Measurements from ENCODE around the gene ARAP3. TPM values are rescaled to one million over a fixed set of nuclear protein-coding genes. Genes with fewer than 3 reads are reported as not detected.

Gene ARAP3
- total and polyA plus RNA-seq, 9 of the 15 experiments (the other 6 are each of a cell fraction or from before 2014, with no cell fraction given) = 0.83 to 25.7 (median 6.4) TPM

DNA sequence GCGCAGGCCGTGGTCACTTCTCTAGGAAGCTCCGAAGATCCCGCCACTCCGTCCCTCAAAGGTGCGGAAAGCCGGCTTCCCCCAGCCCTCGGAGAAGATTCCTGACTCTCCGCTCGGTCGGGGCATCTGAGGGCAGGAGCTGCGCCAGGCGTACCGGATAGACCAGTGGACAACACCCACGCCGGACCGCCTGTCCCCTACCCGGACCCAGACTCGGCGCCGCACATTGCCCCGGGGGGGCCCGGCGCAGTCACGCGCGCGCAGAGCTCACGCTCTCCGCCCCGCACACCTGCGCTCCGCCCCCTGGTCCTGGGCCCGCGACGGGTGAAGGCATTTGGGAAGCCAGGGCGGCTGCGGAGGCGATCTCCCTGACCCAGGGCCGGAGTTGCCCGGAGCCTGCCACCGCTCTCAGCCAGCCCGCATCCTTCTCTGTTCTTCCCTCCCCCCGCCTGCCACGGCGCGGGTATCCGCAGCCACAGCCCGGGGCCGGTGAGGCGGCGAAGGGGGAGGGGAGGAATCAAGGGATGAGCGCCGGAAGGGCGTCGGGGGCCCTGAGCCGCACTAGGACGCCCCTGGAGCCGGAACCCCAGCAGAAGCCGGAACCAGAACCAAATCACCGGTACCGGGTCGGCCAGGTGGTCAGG, 44.8 kb downstream of the ARAP3 start (continued):
- TF ChIP-seq ZNF740 (CRISPR knock-in tag; IDR thresholded peaks at IDR 0.05) (peak; percentile 78), ZNF740 (tag; IDR thresholded peaks at IDR 0.05) (no peak), ZNF140 (CRISPR knock-in tag; IDR thresholded peaks at IDR 0.05) (no peak), PCBP1 (IDR thresholded peaks at IDR 0.05; ENCODE audit: low read depth, low read length, poor library complexity, severe bottlenecking) (peak; percentile 76), POLR2AphosphoS2 (IDR thresholded peaks at IDR 0.05; ENCODE audit: low read length) (no peak), NFYB (IDR thresholded peaks at IDR 0.05; ENCODE audit: extremely low read depth, insufficient read length) (no peak), MTA1 (IDR thresholded peaks at IDR 0.05; ENCODE audit: borderline replicate concordance) (no peak), RBM17 (IDR thresholded peaks at IDR 0.05; ENCODE audit: borderline replicate concordance, low read depth, low read length) (no peak), SAFB2 (IDR thresholded peaks at IDR 0.05; ENCODE audit: borderline replicate concordance, low read depth, low read length, severe bottlenecking) (no peak), BACH1 (tag; IDR thresholded peaks at IDR 0.05) (no peak), ZBTB33 (CRISPR knock-in tag; IDR thresholded peaks at IDR 0.05) (no peak; the same call in 1 of the 2 replicates), NFXL1 (CRISPR knock-in tag; IDR thresholded peaks at IDR 0.05) (no peak), CBX2 (IDR thresholded peaks at IDR 0.05; ENCODE audit: insufficient read depth, low read length, poor library complexity, severe bottlenecking) (no peak)
- TF ChIP-seq, protein P1, sequence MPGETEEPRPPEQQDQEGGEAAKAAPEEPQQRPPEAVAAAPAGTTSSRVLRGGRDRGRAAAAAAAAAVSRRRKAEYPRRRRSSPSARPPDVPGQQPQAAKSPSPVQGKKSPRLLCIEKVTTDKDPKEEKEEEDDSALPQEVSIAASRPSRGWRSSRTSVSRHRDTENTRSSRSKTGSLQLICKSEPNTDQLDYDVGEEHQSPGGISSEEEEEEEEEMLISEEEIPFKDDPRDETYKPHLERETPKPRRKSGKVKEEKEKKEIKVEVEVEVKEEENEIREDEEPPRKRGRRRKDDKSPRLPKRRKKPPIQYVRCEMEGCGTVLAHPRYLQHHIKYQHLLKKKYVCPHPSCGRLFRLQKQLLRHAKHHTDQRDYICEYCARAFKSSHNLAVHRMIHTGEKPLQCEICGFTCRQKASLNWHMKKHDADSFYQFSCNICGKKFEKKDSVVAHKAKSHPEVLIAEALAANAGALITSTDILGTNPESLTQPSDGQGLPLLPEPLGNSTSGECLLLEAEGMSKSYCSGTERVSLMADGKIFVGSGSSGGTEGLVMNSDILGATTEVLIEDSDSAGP (CRISPR knock-in tag; IDR thresholded peaks at IDR 0.05) = 0 out of 2 replicates have a peak, but pooled peaks have one; percentile 21
- TF ChIP-seq, protein P2, sequence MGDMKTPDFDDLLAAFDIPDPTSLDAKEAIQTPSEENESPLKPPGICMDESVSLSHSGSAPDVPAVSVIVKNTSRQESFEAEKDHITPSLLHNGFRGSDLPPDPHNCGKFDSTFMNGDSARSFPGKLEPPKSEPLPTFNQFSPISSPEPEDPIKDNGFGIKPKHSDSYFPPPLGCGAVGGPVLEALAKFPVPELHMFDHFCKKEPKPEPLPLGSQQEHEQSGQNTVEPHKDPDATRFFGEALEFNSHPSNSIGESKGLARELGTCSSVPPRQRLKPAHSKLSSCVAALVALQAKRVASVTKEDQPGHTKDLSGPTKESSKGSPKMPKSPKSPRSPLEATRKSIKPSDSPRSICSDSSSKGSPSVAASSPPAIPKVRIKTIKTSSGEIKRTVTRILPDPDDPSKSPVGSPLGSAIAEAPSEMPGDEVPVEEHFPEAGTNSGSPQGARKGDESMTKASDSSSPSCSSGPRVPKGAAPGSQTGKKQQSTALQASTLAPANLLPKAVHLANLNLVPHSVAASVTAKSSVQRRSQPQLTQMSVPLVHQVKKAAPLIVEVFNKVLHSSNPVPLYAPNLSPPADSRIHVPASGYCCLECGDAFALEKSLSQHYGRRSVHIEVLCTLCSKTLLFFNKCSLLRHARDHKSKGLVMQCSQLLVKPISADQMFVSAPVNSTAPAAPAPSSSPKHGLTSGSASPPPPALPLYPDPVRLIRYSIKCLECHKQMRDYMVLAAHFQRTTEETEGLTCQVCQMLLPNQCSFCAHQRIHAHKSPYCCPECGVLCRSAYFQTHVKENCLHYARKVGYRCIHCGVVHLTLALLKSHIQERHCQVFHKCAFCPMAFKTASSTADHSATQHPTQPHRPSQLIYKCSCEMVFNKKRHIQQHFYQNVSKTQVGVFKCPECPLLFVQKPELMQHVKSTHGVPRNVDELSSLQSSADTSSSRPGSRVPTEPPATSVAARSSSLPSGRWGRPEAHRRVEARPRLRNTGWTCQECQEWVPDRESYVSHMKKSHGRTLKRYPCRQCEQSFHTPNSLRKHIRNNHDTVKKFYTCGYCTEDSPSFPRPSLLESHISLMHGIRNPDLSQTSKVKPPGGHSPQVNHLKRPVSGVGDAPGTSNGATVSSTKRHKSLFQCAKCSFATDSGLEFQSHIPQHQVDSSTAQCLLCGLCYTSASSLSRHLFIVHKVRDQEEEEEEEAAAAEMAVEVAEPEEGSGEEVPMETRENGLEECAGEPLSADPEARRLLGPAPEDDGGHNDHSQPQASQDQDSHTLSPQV (IDR thresholded peaks at IDR 0.05) = no peak

Measured in K562 (cell line).